Measurements from ENCODE around the gene VWA5B2. TPM values are rescaled to one million over a fixed set of nuclear protein-coding genes. Genes with fewer than 3 reads are reported as not detected.
A peak's percentile ranks its signal among the peaks of the same experiment; 100 is the strongest.

The VWA5B2 gene
- total and polyA plus RNA-seq, 2 of the 4 experiments (the other 2 are of a cell fraction): not detected

GRCh38 chr3:184275381-184275701, 46.0 kb downstream of the VWA5B2 start:
- no peak overlapping the region for H3K18ac ChIP-seq (ENCODE audit: low read depth, low read length)
- no peaks in the 10 kb centered on the region for H4K20me1 ChIP-seq (ENCODE audit: insufficient read depth, low read length)
- no peak overlapping the region for H3K14ac ChIP-seq (replicated peaks; ENCODE audit: low read depth, low read length)
- intact Hi-C loops (cut with micrococcal nuclease): no loop called here
- POLR2A ChIA-PET (ENCODE audit: unreplicated experiment): no interaction called here
- peak overlapping the region; percentile 82 for H3K23ac ChIP-seq (ENCODE audit: low read depth, low read length)
- no peak for TF ChIP-seq RCOR1 (IDR thresholded peaks at IDR 0.05; ENCODE audit: insufficient replicate concordance, low read length)
- TF ChIP-seq MXI1 (IDR thresholded peaks at IDR 0.05; ENCODE audit: borderline replicate concordance, low read depth, low read length): no peak
- TF ChIP-seq MAFK (IDR thresholded peaks at IDR 0.05; ENCODE audit: low read depth, low read length): no peak
- TF ChIP-seq USF2 (IDR thresholded peaks at IDR 0.05; ENCODE audit: low read depth, low read length): no peak
- TF ChIP-seq FOS (IDR thresholded peaks at IDR 0.05; ENCODE audit: low read depth, low read length): no peak
- no peak for TF ChIP-seq CTCF (conservative IDR thresholded peaks at IDR 0.05; ENCODE audit: low read depth, low read length)
- TF ChIP-seq NFE2L2 (IDR thresholded peaks at IDR 0.05; ENCODE audit: low read depth, low read length): no peak
- no peak for TF ChIP-seq CEBPB (IDR thresholded peaks at IDR 0.05; ENCODE audit: low read depth, low read length)
- TF ChIP-seq MAZ (IDR thresholded peaks at IDR 0.05; ENCODE audit: borderline replicate concordance, low read depth, low read length): no peak
- no peak for TF ChIP-seq BHLHE40 (IDR thresholded peaks at IDR 0.05; ENCODE audit: low read depth, low read length)
- no peak for TF ChIP-seq ELK1 (IDR thresholded peaks at IDR 0.05; ENCODE audit: borderline replicate concordance, low read depth, low read length)
- TF ChIP-seq POLR2A (IDR thresholded peaks at IDR 0.05; ENCODE audit: low read depth, low read length): no peak
- TF ChIP-seq RAD21 (IDR thresholded peaks at IDR 0.05; ENCODE audit: low read length): no peak
- no peak overlapping the region for H4K91ac ChIP-seq (ENCODE audit: insufficient read depth, low read depth, low read length)
- no peak overlapping the region for H3K4me2 ChIP-seq (ENCODE audit: low read depth, low read length)
- H2AK9ac ChIP-seq (replicated peaks; ENCODE audit: low read depth, low read length, poor library complexity): no peak overlapping the region
- no peaks in the 10 kb centered on the region for H3K9me3 ChIP-seq (ENCODE audit: control insufficient read depth, insufficient read depth, low read length)
- peaks cover 52% of the 10 kb centered on the region for H3K27me3 ChIP-seq (ENCODE audit: control insufficient read depth, insufficient read depth, low read length)
- no peak overlapping the region for H3K56ac ChIP-seq (ENCODE audit: extremely low read depth, insufficient read depth, low read length)
- no peak overlapping the region for H4K8ac ChIP-seq (ENCODE audit: low read depth in 2 of 2, low read length in 2 of 2)
- H2BK5ac ChIP-seq (ENCODE audit: low read depth, low read length, poor library complexity, severe bottlenecking): no peak overlapping the region
- no peak overlapping the region; the same call in 1 of the 2 replicates for H2AK5ac ChIP-seq (ENCODE audit: low read depth, low read length)
- no peaks in the 10 kb centered on the region for H3K4me1 ChIP-seq (ENCODE audit: control insufficient read depth, insufficient read depth, low read length)
- H3K79me1 ChIP-seq (ENCODE audit: low read depth in 1 of 2, low read length in 2 of 2): no peaks in the 10 kb centered on the region
- H2BK15ac ChIP-seq (ENCODE audit: low read depth, low read length): no peak overlapping the region
- H3K27ac ChIP-seq (ENCODE audit: insufficient read depth, low read length): no peak overlapping the region
- no peak overlapping the region for H3K4ac ChIP-seq (ENCODE audit: low read depth, low read length)
- BruUV-seq (replicated peaks): no TSS peak
- CTCF ChIA-PET: no interaction called here
- H2BK120ac ChIP-seq (ENCODE audit: low read depth, low read length): no peak overlapping the region
- H2BK20ac ChIP-seq (ENCODE audit: low read depth, low read length): no peak overlapping the region
- DNase-seq (no peak), ATAC-seq (ENCODE audit: low read depth) (no peak)
- H3K4me3 ChIP-seq (ENCODE audit: insufficient read depth, low read depth, low read length): no peak overlapping the region
- in situ Hi-C loops (cut with MboI; ENCODE audit: low sequenced_read_pairs): no loop called here
- 45% methylated on average over 6 of the region's 12 CpGs; no CpG with 5 or more reads in 1 of the 2 experiments for WGBS, 2 experiments (ENCODE audit: extremely low coverage in 2 of 2, insufficient read length in 1 of 2)
- no peak overlapping the region for H4K5ac ChIP-seq (ENCODE audit: low read depth, low read length)
- peaks cover 3% of the 10 kb centered on the region; the same call in 1 of the 2 replicates for H3K9me1 ChIP-seq (ENCODE audit: insufficient read depth, low read length)
- H3K9ac ChIP-seq (ENCODE audit: low read depth, low read length): no peak overlapping the region
- peak overlapping the region; percentile 70 for H2AFZ ChIP-seq (replicated peaks; ENCODE audit: low read length, poor library complexity)
- dilution Hi-C loops (cut with HindIII; ENCODE audit: low sequenced_read_pairs, unreplicated experiment): no loop called here
- H3K36me3 ChIP-seq (ENCODE audit: control insufficient read depth, insufficient read depth, low read length): no peaks in the 10 kb centered on the region
